H1 (cell line): ENCODE measurements around the gene ACTL7A. TPM values are rescaled to one million over a fixed set of nuclear protein-coding genes. Genes with fewer than 3 reads are reported as not detected.

ENCODE experiments used
- EZH2 ChIP-seq: fragments of 200-600 bp; sonication (generic); IDR thresholded peaks from 2 replicates; pipeline ENCODE4 v1.7.1; 2012; ENCODE audit warnings: low read depth, mild to moderate bottlenecking, moderate library complexity, low read length, inconsistent platforms; ENCODE audit not compliant: severe bottlenecking
- polyA plus RNA-seq, 7 experiments: library from polyadenylated mRNA; depleted of rRNA in 3 of 7; stranded (reverse) in 5 of 7; unstranded in 2 of 7; fragments of >200 nt in 5 of 7; fragments of 200-250 nt in 2 of 7; gene quantifications; 1 replicate in 5 of 7; 2 replicates in 1 of 7; 4 replicates in 1 of 7; pipeline versions ENCODE4 v1.2.1 to v1.2.3, GENCODE V29; 2011 to 2013; ENCODE audit warnings: missing spikeins in 2 of 7, mixed read lengths in 2 of 7
- total RNA-seq: library from RNA; stranded (reverse); fragmentation: NEBNext Ultra II Directional; extraction: Animal tissue kit (Norgen Biotek cat#: 25700); gene quantifications from 2 replicates; pipeline ENCODE4 v1.2.1, GENCODE V29; 2021

The ACTL7A gene
- total and polyA plus RNA-seq, 2 of the 8 experiments (the other 6 are each of a cell fraction or from before 2014, with no cell fraction given) = not detected

DNA sequence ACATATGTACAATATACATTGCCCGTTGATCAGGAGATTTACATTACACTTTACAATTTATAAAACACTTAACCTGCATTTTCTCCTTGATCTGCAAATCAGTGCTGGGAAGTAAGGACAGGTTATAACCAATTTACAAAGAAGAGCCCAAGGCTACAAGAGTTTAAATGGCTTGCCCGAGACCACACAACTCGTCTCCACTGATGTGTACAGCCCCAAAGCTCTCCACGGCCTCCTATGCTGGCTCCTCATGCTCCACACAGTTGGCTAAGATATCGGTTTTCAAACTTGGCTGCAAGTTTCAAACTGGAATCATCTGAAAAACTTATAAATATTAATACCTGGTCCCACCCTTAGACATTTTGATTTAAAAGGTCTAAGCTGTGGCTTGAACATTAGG lies 16.6 kb upstream of the ACTL7A start (continued):
- TF ChIP-seq EZH2 = no peak
